Activated naive CD8-positive, alpha-beta T cell treated with anti-CD3 and anti-CD28 coated beads, Interleukin-2, amount 50 U/mL, for 24 hours (primary cell): Measurements from ENCODE around the gene RIGI.

ENCODE experiments used
- ATAC-seq: fragments of 150-1000 bp; cut with Tn5 transposase; one replicate; pipeline ENCODE4 v1.10.0; 2021
- DNase-seq: peaks from one replicate; pipeline ENCODE4 v3.0.0; 2021
- H3K27ac Mint-ChIP-seq: one replicate; pipeline ENCODE4 v1.8.0; 2021; ENCODE audit warnings: mild to moderate bottlenecking, mixed read lengths
- H3K27me3 Mint-ChIP-seq: one replicate; pipeline ENCODE4 v1.8.0; 2021; ENCODE audit warnings: mixed read lengths
- H3K36me3 Mint-ChIP-seq: one replicate; pipeline ENCODE4 v1.8.0; 2021; ENCODE audit warnings: low read depth, mixed read lengths
- H3K4me1 Mint-ChIP-seq: one replicate; pipeline ENCODE4 v1.8.0; 2021; ENCODE audit warnings: mixed read lengths
- H3K4me3 Mint-ChIP-seq: one replicate; pipeline ENCODE4 v1.8.0; 2021; ENCODE audit warnings: mild to moderate bottlenecking, moderate library complexity, mixed read lengths
- H3K9me3 Mint-ChIP-seq: one replicate; pipeline ENCODE4 v1.8.0; 2021; ENCODE audit warnings: mixed read lengths

RIGI gene

GRCh38 chr9:32503008-32503407, 23.0 kb downstream of the RIGI start:
- no peaks in the 10 kb centered on the region for H3K27me3 Mint-ChIP-seq
- no peak for ATAC-seq

GRCh38 chr9:32502464-32502863, 23.5 kb downstream of the RIGI start:
- Mint-ChIP-seq H3K4me3 (no peak overlapping the region), H3K27me3 (no peaks in the 10 kb centered on the region), H3K9me3 (no peaks in the 10 kb centered on the region), H3K4me1 (no peaks in the 10 kb centered on the region), H3K27ac (no peak overlapping the region), H3K36me3 (peaks cover 6% of the 10 kb centered on the region)
- no peak for ATAC-seq
- no peak for DNase-seq

More at GRCh38 chr9:32503008-32503407, 23.0 kb downstream of the RIGI start:
- no peak for DNase-seq
- Mint-ChIP-seq H3K4me1 (no peaks in the 10 kb centered on the region), H3K9me3 (no peaks in the 10 kb centered on the region), H3K36me3 (peaks cover 6% of the 10 kb centered on the region), H3K4me3 (no peak overlapping the region), H3K27ac (no peak overlapping the region)

- Mint-ChIP-seq H3K27ac (no peak overlapping the region), H3K9me3 (no peaks in the 10 kb centered on the region), H3K4me3 (no peak overlapping the region), H3K4me1 (no peaks in the 10 kb centered on the region), H3K36me3 (peaks cover 6% of the 10 kb centered on the region), H3K27me3 (no peaks in the 10 kb centered on the region)
- ATAC-seq (no peak), DNase-seq (no peak)
These were observed 24.1 kb downstream of the RIGI start for GRCh38 chr9:32501868-32502267.

- peaks cover 12% of the 10 kb centered on the region for H3K36me3 Mint-ChIP-seq
- no peaks in the 10 kb centered on the region for H3K4me1 Mint-ChIP-seq
- no peak overlapping the region for H3K4me3 Mint-ChIP-seq
- H3K27me3 Mint-ChIP-seq: no peaks in the 10 kb centered on the region
- no peak overlapping the region for H3K27ac Mint-ChIP-seq
- no peak for ATAC-seq
- DNase-seq: no peak
- H3K9me3 Mint-ChIP-seq: no peaks in the 10 kb centered on the region
These were observed 25.2 kb downstream of the RIGI start for GRCh38 chr9:32500768-32501167.

GRCh38 chr9:32497921-32498320, 28.1 kb downstream of the RIGI start:
- ATAC-seq (no peak), DNase-seq (no peak)
- Mint-ChIP-seq H3K9me3 (no peaks in the 10 kb centered on the region), H3K4me3 (no peak overlapping the region), H3K36me3 (peaks cover 12% of the 10 kb centered on the region), H3K27ac (no peak overlapping the region), H3K4me1 (no peaks in the 10 kb centered on the region), H3K27me3 (no peaks in the 10 kb centered on the region)

- no peak for ATAC-seq
- Mint-ChIP-seq H3K9me3 (no peaks in the 10 kb centered on the region), H3K4me1 (no peaks in the 10 kb centered on the region), H3K4me3 (no peak overlapping the region), H3K27me3 (no peaks in the 10 kb centered on the region), H3K36me3 (peaks cover 18% of the 10 kb centered on the region), H3K27ac (no peak overlapping the region)
- no peak for DNase-seq
These were observed 35.4 kb downstream of the RIGI start for GRCh38 chr9:32490601-32491000.

- H3K9me3 Mint-ChIP-seq: no peaks in the 10 kb centered on the region
- no peak overlapping the region for H3K4me3 Mint-ChIP-seq
- no peak for DNase-seq
- H3K27ac Mint-ChIP-seq: no peak overlapping the region
- no peaks in the 10 kb centered on the region for H3K4me1 Mint-ChIP-seq
- ATAC-seq: no peak
- H3K27me3 Mint-ChIP-seq: no peaks in the 10 kb centered on the region
- peaks cover 22% of the 10 kb centered on the region for H3K36me3 Mint-ChIP-seq
These were observed 38.0 kb downstream of the RIGI start for GRCh38 chr9:32487981-32488380.

GRCh38 chr9:32486839-32487562, 39.0 kb downstream of the RIGI start:
- H3K36me3 Mint-ChIP-seq: peaks cover 25% of the 10 kb centered on the region
- no peak overlapping the region for H3K4me3 Mint-ChIP-seq
- no peak overlapping the region for H3K27ac Mint-ChIP-seq
- ATAC-seq: no peak
- no peaks in the 10 kb centered on the region for H3K4me1 Mint-ChIP-seq
- H3K27me3 Mint-ChIP-seq: no peaks in the 10 kb centered on the region
- no peaks in the 10 kb centered on the region for H3K9me3 Mint-ChIP-seq
- DNase-seq: no peak

- no peaks in the 10 kb centered on the region for H3K9me3 Mint-ChIP-seq
- no peak overlapping the region for H3K4me3 Mint-ChIP-seq
- no peaks in the 10 kb centered on the region for H3K27me3 Mint-ChIP-seq
- peaks cover 32% of the 10 kb centered on the region for H3K36me3 Mint-ChIP-seq
- no peak overlapping the region for H3K27ac Mint-ChIP-seq
- no peak for ATAC-seq
- no peak for DNase-seq
- no peaks in the 10 kb centered on the region for H3K4me1 Mint-ChIP-seq
These were observed 42.7 kb downstream of the RIGI start for GRCh38 chr9:32483343-32483742.
